Activated CD8-positive, alpha-beta memory T cell treated with anti-CD3 and anti-CD28 coated beads, Interleukin-2, amount 50 U/mL, for 24 hours (primary cell): Measurements from ENCODE around the gene LRRC31.

ENCODE experiments used
- DNase-seq: peaks from one replicate; pipeline ENCODE4 v3.0.0-alpha.2; 2020; ENCODE audit errors: extremely low read depth

Gene LRRC31

DNA sequence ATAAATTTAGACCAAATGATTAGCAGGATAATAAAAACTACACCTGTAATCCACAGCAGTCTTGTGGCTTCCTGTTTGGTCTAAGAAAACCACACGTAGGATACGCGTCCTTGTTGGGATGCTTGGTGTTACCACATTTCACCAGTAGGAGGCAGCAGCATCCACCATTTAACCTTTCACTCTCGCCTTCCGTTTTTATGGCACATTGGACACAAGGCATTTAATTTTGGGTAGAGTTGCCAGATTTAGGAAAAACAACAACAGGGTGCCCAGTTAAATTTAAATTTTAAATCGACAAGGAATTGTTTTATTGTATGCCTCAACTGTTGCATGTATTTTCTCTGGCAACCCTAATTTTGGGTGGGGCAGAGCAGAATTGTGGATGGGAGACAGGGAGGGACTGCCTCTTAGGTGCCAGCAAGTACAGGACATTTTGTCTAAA lies 6.3 kb downstream of the LRRC31 start:
- DNase-seq, result peak; percentile 12

DNA sequence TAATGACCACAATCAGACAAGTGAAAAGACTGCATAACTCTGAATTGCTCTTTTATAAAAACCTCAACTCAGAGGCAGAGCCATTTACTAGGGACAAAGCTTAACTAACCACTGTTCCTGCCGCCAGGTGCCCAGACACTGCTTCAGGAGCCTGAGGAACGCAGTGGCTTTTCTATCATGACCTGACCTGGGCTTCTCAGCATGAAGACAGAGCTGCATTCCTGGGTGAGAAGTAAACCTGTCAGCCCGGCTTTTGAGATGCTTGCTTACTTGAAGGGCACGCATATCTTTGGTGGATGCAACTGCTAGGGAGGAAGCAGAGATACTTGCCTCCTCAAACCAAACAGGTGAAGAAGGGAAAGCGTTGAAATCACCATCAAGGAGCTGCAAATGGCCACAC lies 7.9 kb downstream of the LRRC31 start:
- no peak for DNase-seq

- no peak for DNase-seq
Observed at GRCh38 chr3:169857811-169858210, 11.9 kb downstream of the LRRC31 start.

GRCh38 chr3:169855514-169855913 lies 14.2 kb downstream of the LRRC31 start:
- no peak for DNase-seq

DNA sequence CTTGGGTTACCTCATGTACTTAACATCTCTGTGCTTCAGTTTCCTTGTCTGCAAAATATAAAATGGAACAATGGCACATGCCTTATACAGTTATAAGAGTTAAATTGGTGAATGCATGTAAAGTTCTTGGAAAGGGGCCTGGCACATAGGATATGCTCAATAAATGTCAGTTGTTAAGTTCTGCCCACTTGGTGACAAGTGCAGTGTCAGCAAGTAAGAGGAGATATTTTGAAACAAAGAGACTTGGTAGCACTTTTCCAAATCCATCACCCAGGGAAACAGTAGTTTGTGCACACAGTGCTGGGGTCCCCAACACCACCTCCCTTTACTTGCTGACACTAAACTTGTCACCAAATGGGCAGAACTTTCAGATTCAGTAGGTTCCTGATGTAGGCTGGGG lies 19.1 kb downstream of the LRRC31 start:
- DNase-seq, result no peak

GRCh38 chr3:169848741-169849140 lies 21.0 kb downstream of the LRRC31 start:
- DNase-seq, result no peak

GRCh38 chr3:169847896-169848295 lies 21.8 kb downstream of the LRRC31 start:
- DNase-seq, result no peak

- DNase-seq, result no peak
Observed at GRCh38 chr3:169846458-169847193, 23.1 kb downstream of the LRRC31 start.

- DNase-seq, result no peak
Observed at GRCh38 chr3:169842960-169843359, 26.8 kb downstream of the LRRC31 start.

DNA sequence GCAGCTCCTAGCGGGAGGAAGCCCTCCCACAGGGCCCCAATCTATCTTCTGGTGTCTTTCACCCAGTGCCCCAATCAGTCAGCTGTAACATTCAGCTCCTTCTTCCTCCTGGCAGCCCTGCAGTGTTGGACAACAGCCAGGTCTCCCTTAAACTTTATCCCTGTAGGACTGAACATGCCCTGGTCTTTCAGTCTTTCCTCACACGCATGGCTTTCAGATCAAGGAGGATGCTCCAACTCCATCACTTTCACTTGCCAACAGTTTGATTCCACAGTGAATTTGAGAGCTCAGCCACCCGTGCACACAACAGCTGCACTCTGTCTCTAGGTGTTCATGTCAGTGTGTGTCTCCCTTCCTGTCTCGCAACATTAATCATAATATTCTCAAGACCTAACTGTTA lies 28.6 kb downstream of the LRRC31 start:
- no peak for DNase-seq

DNA sequence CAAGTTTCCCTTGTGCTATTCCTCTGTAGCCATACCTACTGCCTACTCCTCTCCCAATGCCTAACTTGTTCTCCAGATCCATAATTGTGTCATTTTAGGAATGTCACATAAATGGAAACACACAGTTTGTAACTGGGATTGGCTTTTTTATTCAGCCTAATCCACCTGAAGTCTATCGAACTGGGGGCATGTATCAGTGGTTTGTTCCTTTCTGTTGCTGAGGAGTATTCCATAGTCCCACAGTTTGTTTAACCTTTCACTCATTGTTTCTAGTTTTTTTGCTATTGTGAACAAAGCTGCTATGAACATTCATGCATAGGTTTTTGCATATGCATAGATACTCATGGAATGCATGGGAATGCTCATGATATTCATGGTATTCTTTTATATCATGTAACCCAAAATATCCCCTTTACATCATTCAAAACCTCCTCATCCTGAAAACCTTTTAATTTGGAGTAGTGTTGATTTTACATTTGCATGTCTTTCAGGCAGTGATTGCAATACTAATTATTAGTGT lies 31.2 kb downstream of the LRRC31 start:
- DNase-seq, result no peak

GRCh38 chr3:169836942-169837275 lies 32.8 kb downstream of the LRRC31 start:
- DNase-seq, result no peak

DNA sequence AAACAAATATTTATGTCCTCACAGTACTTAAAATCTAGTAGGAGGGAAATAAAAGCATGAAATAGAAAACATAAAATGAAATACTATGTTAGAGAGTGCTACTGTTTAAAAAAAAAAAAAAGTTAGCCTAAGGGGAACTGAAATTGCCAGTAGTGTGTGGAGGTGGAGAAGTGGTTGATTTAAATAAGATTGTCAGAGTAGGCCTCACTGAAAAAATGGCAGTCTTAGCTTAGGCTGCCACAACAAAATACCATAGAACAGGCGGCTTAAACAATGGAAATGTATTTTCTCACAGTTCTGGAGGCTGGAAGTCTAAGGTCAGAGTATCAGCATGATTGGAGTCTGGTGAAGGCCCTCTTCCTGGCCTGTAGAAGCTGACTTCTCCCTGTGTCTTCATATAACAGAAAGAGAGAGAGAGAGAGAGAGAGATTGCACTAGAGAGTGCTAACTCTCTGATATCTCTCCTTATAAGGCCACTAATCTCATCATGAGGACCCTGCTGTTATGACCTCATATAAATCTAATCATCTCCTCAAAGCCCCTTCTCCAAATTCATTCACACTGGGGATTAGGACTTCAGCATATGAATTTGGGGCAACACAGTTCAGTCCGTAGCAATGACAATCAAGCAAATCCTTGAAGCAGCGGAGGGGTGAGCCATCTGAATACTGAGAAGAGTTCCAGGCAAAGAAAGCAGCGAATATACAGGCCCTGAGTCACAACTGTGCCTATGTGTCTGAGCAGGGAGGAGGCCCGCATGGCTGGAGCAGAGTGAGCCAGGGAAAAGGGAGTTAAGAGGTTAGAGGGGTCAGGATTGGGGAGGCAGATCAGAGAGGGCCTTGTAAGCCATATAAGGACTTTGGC lies 33.4 kb downstream of the LRRC31 start:
- no peak for DNase-seq

GRCh38 chr3:169835533-169835932 lies 34.2 kb downstream of the LRRC31 start:
- DNase-seq, result no peak

DNA sequence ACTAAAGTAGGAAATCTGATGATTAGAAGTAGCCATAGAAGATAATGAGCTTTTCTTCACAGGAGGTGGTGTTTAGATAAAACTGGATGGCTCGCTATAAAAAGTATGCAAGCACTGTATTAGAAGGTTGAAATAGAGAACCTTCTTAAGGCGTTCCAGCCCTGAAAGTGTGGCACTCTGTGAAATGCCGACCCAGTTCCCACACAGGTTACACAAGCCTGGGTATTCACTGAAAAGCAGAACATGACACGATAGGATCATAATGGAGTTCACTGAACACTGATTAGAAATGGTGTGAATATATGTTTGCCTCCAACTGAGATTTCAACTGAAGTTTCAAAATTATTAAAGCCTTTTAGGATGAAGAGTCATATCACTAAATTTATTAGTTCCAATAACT lies 42.0 kb downstream of the LRRC31 start:
- DNase-seq, result no peak

- DNase-seq, result no peak
Observed at GRCh38 chr3:169825316-169825715, 44.4 kb downstream of the LRRC31 start.

- DNase-seq, result no peak
Observed at GRCh38 chr3:169822983-169823382, 46.8 kb downstream of the LRRC31 start.

GRCh38 chr3:169822540-169822939 lies 47.2 kb downstream of the LRRC31 start:
- DNase-seq, result no peak

DNA sequence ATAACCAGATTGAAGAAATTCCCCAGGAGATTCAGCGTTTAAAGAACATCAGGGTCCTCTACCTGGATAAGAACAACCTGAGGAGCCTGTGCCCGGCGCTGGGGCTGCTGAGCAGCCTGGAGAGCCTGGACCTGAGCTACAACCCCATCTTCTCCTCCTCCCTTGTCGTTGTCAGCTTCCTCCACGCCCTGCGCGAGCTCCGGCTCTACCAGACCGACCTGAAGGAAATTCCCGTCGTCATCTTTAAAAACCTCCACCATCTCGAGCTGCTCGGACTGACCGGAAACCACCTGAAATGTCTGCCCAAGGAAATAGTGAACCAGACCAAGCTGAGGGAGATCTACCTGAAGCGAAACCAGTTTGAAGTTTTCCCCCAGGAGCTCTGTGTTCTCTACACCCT lies 47.6 kb downstream of the LRRC31 start:
- no peak for DNase-seq

- no peak for DNase-seq
Observed at GRCh38 chr3:169818316-169818715, 51.4 kb downstream of the LRRC31 start.

DNA sequence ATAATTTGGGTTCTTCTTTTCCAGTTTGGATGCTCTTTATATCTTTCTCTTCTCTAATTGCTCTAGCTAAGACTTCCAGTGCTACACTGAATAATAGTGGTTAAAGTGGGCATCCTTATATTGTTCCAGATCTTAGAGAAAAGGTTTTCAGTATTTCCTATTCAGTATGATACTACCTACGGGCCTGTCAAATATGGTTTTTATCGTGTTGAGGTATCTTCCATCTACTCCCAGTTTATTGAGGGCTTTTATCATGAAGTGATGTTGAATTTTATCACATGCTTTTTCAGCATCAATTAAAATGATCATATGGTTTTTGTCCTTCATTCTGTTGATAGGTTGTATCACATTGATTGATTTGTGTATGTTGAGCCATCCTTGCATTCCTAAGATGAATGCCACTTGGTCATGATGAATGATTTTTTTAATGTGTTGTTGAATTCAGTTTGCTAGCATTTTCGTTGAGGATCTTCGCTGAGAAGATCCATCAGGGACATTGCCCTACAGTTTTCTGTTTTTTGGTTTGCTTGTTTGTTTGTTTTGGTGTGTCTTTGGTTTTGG lies 54.1 kb downstream of the LRRC31 start:
- DNase-seq, result no peak

- DNase-seq, result peak; percentile 58
Observed at GRCh38 chr3:169813757-169814517, 55.8 kb downstream of the LRRC31 start.
